ENCODE data around the gene EFCAB7. TPM values are rescaled to one million over a fixed set of nuclear protein-coding genes. Genes with fewer than 3 reads are reported as not detected.

EFCAB7 gene
- total and polyA plus RNA-seq, 2 of the 13 experiments (the other 11 are each of a cell fraction or from before 2014, with no cell fraction given) = 1.7 to 5.4 TPM

GRCh38 chr1:63592536-63593302 lies 69.4 kb downstream of the EFCAB7 start (continued):
- TF ChIP-seq, protein P1, sequence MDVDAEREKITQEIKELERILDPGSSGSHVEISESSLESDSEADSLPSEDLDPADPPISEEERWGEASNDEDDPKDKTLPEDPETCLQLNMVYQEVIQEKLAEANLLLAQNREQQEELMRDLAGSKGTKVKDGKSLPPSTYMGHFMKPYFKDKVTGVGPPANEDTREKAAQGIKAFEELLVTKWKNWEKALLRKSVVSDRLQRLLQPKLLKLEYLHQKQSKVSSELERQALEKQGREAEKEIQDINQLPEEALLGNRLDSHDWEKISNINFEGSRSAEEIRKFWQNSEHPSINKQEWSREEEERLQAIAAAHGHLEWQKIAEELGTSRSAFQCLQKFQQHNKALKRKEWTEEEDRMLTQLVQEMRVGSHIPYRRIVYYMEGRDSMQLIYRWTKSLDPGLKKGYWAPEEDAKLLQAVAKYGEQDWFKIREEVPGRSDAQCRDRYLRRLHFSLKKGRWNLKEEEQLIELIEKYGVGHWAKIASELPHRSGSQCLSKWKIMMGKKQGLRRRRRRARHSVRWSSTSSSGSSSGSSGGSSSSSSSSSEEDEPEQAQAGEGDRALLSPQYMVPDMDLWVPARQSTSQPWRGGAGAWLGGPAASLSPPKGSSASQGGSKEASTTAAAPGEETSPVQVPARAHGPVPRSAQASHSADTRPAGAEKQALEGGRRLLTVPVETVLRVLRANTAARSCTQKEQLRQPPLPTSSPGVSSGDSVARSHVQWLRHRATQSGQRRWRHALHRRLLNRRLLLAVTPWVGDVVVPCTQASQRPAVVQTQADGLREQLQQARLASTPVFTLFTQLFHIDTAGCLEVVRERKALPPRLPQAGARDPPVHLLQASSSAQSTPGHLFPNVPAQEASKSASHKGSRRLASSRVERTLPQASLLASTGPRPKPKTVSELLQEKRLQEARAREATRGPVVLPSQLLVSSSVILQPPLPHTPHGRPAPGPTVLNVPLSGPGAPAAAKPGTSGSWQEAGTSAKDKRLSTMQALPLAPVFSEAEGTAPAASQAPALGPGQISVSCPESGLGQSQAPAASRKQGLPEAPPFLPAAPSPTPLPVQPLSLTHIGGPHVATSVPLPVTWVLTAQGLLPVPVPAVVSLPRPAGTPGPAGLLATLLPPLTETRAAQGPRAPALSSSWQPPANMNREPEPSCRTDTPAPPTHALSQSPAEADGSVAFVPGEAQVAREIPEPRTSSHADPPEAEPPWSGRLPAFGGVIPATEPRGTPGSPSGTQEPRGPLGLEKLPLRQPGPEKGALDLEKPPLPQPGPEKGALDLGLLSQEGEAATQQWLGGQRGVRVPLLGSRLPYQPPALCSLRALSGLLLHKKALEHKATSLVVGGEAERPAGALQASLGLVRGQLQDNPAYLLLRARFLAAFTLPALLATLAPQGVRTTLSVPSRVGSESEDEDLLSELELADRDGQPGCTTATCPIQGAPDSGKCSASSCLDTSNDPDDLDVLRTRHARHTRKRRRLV (CRISPR knock-in tag; IDR thresholded peaks at IDR 0.05) = peak; percentile 41; the same call in 1 of the 2 replicates
- TF ChIP-seq ZBTB37 (CRISPR knock-in tag; IDR thresholded peaks at IDR 0.05) = no peak; the same call in 1 of the 2 replicates
- TF ChIP-seq ZBTB8A (CRISPR knock-in tag; IDR thresholded peaks at IDR 0.05; ENCODE audit: borderline replicate concordance, low read depth) = no peak
- TF ChIP-seq ZNF780A (CRISPR knock-in tag; IDR thresholded peaks at IDR 0.05) = no peak
- no peak for TF ChIP-seq ZNF704 (CRISPR knock-in tag; IDR thresholded peaks at IDR 0.05; ENCODE audit: borderline replicate concordance)
- no peak for TF ChIP-seq MAFF (IDR thresholded peaks at IDR 0.05; ENCODE audit: low read depth, low read length)
- TF ChIP-seq JUN (CRISPR knock-in tag; IDR thresholded peaks at IDR 0.05) = no peak
- TF ChIP-seq MAX (IDR thresholded peaks at IDR 0.05) = no peak
- TF ChIP-seq ZNF570 (CRISPR knock-in tag; IDR thresholded peaks at IDR 0.05; ENCODE audit: borderline replicate concordance) = no peak
- TF ChIP-seq ZNF460 (CRISPR knock-in tag; IDR thresholded peaks at IDR 0.05; ENCODE audit: borderline replicate concordance) = no peak
- TF ChIP-seq ISL2 (CRISPR knock-in tag; IDR thresholded peaks at IDR 0.05) = 0 out of 2 replicates have a peak, but pooled peaks have one; percentile 20
- no peak for TF ChIP-seq RNF219 (CRISPR knock-in tag; IDR thresholded peaks at IDR 0.05)
- no peak for TF ChIP-seq NONO (IDR thresholded peaks at IDR 0.05)
- TF ChIP-seq NONO (CRISPR knock-in tag; conservative IDR thresholded peaks at IDR 0.05) = no peak
- TF ChIP-seq, protein P2, sequence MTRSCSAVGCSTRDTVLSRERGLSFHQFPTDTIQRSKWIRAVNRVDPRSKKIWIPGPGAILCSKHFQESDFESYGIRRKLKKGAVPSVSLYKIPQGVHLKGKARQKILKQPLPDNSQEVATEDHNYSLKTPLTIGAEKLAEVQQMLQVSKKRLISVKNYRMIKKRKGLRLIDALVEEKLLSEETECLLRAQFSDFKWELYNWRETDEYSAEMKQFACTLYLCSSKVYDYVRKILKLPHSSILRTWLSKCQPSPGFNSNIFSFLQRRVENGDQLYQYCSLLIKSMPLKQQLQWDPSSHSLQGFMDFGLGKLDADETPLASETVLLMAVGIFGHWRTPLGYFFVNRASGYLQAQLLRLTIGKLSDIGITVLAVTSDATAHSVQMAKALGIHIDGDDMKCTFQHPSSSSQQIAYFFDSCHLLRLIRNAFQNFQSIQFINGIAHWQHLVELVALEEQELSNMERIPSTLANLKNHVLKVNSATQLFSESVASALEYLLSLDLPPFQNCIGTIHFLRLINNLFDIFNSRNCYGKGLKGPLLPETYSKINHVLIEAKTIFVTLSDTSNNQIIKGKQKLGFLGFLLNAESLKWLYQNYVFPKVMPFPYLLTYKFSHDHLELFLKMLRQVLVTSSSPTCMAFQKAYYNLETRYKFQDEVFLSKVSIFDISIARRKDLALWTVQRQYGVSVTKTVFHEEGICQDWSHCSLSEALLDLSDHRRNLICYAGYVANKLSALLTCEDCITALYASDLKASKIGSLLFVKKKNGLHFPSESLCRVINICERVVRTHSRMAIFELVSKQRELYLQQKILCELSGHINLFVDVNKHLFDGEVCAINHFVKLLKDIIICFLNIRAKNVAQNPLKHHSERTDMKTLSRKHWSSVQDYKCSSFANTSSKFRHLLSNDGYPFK (CRISPR knock-in tag; IDR thresholded peaks at IDR 0.05; ENCODE audit: borderline replicate concordance) = no peak
